Skeletal muscle satellite cell (primary cell): Measurements from ENCODE around the gene WWOX.

ENCODE experiments used
- H3K27me3 ChIP-seq: 2 replicates; pipeline ENCODE4 v1.7.0; 2013; ENCODE audit warnings: low read length; ENCODE audit not compliant: control insufficient read depth, insufficient read depth
- H3K36me3 ChIP-seq: 2 replicates; pipeline ENCODE4 v1.7.0; 2013; ENCODE audit warnings: mild to moderate bottlenecking, control low read depth, low read length; ENCODE audit not compliant: insufficient read depth
- H3K4me1 ChIP-seq: 2 replicates; pipeline ENCODE4 v1.7.0; 2013; ENCODE audit warnings: low read length; ENCODE audit not compliant: control insufficient read depth, insufficient read depth
- H3K4me2 ChIP-seq: 2 replicates; pipeline ENCODE4 v1.7.0; 2013; ENCODE audit warnings: mild to moderate bottlenecking, low read length
- H3K4me3 ChIP-seq: 2 replicates; pipeline ENCODE4 v1.7.0; 2013; ENCODE audit warnings: low read length
- H3K9ac ChIP-seq: 2 replicates; pipeline ENCODE4 v1.7.0; 2013; ENCODE audit warnings: mild to moderate bottlenecking, low read depth, low read length, moderate library complexity
- H3K9me3 ChIP-seq: replicated peaks from 2 replicates; pipeline ENCODE4 v1.7.0; 2013; ENCODE audit warnings: mild to moderate bottlenecking, control low read depth, low read length

Gene WWOX

DNA sequence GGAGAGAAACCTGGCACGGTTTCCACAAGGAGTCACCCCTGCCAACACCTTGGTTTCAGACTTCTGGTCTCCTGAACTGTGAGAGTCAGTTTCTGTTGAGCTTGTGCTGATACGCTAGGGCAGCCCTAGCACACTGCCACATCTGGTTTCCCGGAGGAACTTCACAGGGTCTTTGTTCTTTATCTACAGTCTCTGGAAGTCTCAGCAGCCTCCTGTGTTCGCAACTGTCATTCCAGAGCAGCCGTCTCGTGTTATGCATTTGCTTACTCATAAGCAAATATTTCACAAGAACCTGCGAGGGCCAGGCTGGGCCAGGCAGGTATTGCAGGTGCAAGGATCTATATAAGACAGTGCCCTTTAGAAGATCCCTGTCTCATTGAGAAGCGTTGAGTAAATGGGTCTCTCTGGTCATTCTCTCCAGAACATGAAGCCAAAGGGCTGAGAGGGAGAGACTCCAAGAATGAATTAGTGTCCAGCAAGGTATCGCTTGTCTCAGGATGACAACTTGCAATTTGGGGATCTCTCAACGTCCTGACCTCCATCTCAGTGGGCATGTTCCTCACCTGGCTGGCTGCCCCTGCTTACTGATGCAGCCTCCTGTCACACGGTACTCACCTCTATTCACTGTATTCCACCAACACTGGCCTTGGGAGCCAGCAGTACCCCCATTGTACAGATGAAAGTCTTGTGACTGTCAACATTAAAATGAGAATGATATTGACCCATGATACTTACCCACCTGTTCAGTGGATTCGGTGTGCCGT is 141.2 kb downstream of the WWOX start:
- H3K4me1 ChIP-seq: no peaks in the 10 kb centered on the region
- H3K27me3 ChIP-seq: no peaks in the 10 kb centered on the region
- H3K36me3 ChIP-seq: no peaks in the 10 kb centered on the region
- no peak overlapping the region for H3K9ac ChIP-seq
- H3K4me2 ChIP-seq: no peak overlapping the region
- H3K4me3 ChIP-seq: no peak overlapping the region
- no peaks in the 10 kb centered on the region for H3K9me3 ChIP-seq

DNA sequence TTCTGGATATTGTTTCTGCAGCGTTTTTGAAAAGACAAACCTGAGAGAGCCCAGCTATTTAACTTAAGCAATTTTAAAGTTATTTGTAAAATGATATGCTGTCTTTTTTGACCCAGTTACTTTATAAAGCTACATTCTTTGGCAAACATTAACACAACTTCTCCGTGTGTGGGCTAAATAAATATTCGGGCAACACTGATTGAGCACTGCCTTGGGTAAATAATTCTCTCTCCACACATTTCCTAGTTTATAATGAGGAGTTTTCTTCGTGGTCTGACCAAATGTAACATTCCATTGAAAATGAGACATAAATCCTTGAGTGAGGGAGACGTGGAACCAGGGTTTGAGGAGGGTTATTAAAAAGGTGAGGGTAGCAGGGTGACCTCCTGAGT is 142.8 kb downstream of the WWOX start:
- H3K4me3 ChIP-seq: no peak overlapping the region
- no peaks in the 10 kb centered on the region for H3K4me1 ChIP-seq
- H3K36me3 ChIP-seq: no peaks in the 10 kb centered on the region
- H3K4me2 ChIP-seq: no peak overlapping the region
- no peak overlapping the region for H3K9ac ChIP-seq
- H3K27me3 ChIP-seq: no peaks in the 10 kb centered on the region
- H3K9me3 ChIP-seq: no peaks in the 10 kb centered on the region

DNA sequence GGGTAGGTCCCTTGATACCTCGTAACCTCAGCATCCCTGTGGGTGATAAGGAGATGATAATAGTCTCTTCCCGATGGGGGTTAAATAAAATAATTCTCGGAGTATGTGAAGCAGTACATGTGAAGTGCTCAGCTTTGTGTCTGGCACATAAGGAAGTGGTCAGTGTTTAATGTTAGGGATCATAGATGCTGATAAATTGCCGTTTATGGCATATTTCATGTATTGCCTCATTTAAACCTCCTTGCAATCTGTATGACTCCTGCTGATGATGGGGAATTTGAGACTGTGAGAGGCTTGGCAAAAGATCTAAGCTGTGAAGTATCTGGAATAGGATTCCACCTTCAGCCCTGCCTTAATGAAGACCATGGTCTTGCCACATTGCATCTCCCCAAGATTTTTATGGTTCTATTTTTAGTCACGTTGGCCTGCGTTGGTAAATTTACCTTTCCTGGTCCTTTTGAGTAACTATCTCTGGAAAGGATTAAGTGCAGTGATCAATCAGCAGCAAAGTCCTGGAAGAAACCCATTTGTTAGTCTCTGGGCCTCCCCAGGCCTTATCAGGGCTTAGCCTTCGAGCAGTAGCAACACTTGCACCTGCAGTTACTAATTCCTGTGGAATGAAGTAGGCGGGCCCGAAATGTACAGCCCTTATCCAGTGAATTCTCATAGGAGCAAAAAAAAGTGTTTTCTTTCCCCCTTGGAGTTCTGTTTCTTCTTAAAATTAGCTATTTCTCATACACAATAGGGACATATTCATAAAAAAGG is 144.9 kb downstream of the WWOX start:
- no peaks in the 10 kb centered on the region for H3K4me1 ChIP-seq
- no peak overlapping the region for H3K4me2 ChIP-seq
- H3K36me3 ChIP-seq: no peaks in the 10 kb centered on the region
- no peaks in the 10 kb centered on the region for H3K27me3 ChIP-seq
- H3K9ac ChIP-seq: no peak overlapping the region
- no peaks in the 10 kb centered on the region for H3K9me3 ChIP-seq
- no peak overlapping the region for H3K4me3 ChIP-seq

GRCh38 chr16:78246559-78246958 is 147.1 kb downstream of the WWOX start:
- Histone ChIP-seq H3K4me1 (no peaks in the 10 kb centered on the region), H3K9me3 (no peaks in the 10 kb centered on the region), H3K9ac (no peak overlapping the region), H3K27me3 (no peaks in the 10 kb centered on the region), H3K36me3 (no peaks in the 10 kb centered on the region), H3K4me3 (no peak overlapping the region), H3K4me2 (no peak overlapping the region)

GRCh38 chr16:78249056-78249455 is 149.6 kb downstream of the WWOX start:
- H3K4me1 ChIP-seq: no peaks in the 10 kb centered on the region
- H3K27me3 ChIP-seq: no peaks in the 10 kb centered on the region
- H3K36me3 ChIP-seq: no peaks in the 10 kb centered on the region
- no peak overlapping the region for H3K4me3 ChIP-seq
- H3K4me2 ChIP-seq: no peak overlapping the region
- H3K9ac ChIP-seq: no peak overlapping the region
- no peaks in the 10 kb centered on the region for H3K9me3 ChIP-seq

DNA sequence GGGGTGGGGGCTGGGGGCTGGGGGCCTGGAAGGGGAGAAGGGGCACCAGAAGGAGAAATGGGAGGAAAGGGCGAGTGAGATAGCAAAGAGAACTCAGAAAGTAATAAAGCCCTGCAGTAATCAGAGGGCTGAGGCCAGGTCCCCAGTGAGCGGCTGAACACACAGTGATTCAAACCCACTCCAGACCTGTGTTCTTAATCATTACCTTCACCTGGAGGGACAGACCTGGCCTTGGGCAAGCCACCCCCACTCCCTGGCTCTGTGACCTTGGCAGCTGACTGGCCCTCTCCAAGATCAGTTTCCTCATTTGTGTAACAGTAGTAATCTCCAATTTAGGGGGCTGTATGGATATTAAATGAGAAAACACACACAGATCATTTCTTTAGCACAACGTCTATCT is 150.4 kb downstream of the WWOX start:
- no peak overlapping the region for H3K4me2 ChIP-seq
- no peaks in the 10 kb centered on the region for H3K9me3 ChIP-seq
- H3K9ac ChIP-seq: no peak overlapping the region
- no peaks in the 10 kb centered on the region for H3K27me3 ChIP-seq
- H3K4me1 ChIP-seq: no peaks in the 10 kb centered on the region
- H3K4me3 ChIP-seq: no peak overlapping the region
- H3K36me3 ChIP-seq: no peaks in the 10 kb centered on the region

GRCh38 chr16:78251115-78251514 is 151.7 kb downstream of the WWOX start:
- Histone ChIP-seq H3K9ac (no peak overlapping the region), H3K9me3 (no peaks in the 10 kb centered on the region), H3K4me1 (no peaks in the 10 kb centered on the region), H3K36me3 (no peaks in the 10 kb centered on the region), H3K4me2 (no peak overlapping the region), H3K27me3 (no peaks in the 10 kb centered on the region), H3K4me3 (no peak overlapping the region)

- no peaks in the 10 kb centered on the region for H3K4me1 ChIP-seq
- no peaks in the 10 kb centered on the region for H3K27me3 ChIP-seq
- no peak overlapping the region for H3K9ac ChIP-seq
- no peak overlapping the region for H3K4me3 ChIP-seq
- H3K36me3 ChIP-seq: no peaks in the 10 kb centered on the region
- no peak overlapping the region for H3K4me2 ChIP-seq
- H3K9me3 ChIP-seq: no peaks in the 10 kb centered on the region
These were observed 153.3 kb downstream of the WWOX start for GRCh38 chr16:78252757-78253156.

DNA sequence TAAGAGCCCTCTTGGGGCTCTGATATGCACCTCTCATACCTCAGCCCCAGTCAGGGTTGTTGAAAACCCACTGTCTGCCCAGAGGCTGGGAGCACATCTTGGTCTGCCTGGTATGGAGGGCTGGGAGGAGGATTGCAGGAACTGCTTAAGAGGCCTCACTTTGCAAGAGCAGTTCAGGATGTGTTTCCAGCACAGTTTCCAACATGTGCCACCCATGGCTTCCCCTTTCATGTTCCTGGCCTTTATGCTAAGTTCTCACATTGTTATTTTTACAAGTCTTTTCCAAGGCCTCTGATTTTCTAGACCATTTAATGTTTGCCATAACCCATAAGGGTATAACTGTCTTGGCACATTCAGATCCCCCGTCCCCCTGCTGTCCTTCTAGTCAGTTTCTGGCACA is 155.4 kb downstream of the WWOX start:
- Histone ChIP-seq H3K27me3 (no peaks in the 10 kb centered on the region), H3K4me3 (no peak overlapping the region), H3K9me3 (no peaks in the 10 kb centered on the region), H3K4me2 (no peak overlapping the region), H3K9ac (no peak overlapping the region), H3K4me1 (no peaks in the 10 kb centered on the region), H3K36me3 (no peaks in the 10 kb centered on the region)

- no peak overlapping the region for H3K4me2 ChIP-seq
- no peaks in the 10 kb centered on the region for H3K27me3 ChIP-seq
- no peaks in the 10 kb centered on the region for H3K36me3 ChIP-seq
- no peaks in the 10 kb centered on the region for H3K4me1 ChIP-seq
- H3K4me3 ChIP-seq: no peak overlapping the region
- H3K9me3 ChIP-seq: no peaks in the 10 kb centered on the region
- H3K9ac ChIP-seq: no peak overlapping the region
These were observed 157.4 kb downstream of the WWOX start for GRCh38 chr16:78256686-78257375.

GRCh38 chr16:78257376-78257728 is 157.9 kb downstream of the WWOX start:
- Histone ChIP-seq H3K9me3 (no peaks in the 10 kb centered on the region), H3K4me2 (no peak overlapping the region), H3K36me3 (no peaks in the 10 kb centered on the region), H3K4me3 (no peak overlapping the region), H3K27me3 (no peaks in the 10 kb centered on the region), H3K4me1 (no peaks in the 10 kb centered on the region), H3K9ac (no peak overlapping the region)
